ENCODE results near the gene ECM1.

DNA sequence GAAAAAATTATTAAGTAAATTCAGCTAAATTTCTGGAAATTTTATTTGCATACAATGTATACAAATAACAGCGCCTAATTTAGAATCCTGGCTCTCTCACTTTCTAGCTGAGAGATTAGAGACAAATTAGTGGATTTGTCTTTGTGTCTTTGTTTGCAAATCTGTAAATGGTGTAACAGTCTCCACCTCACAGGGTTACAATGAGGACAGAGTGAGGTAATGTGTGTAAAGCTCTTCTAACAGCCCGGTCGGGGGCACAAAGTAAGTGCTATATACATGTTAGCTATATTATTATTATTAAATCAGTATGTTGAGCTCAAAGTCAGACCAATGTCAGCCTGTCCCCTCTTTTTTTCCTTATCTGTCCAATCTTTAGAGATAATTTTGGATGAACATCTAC lies 36.3 kb downstream of the ECM1 start:
- TF ChIP-seq POLR2AphosphoS5 (IDR thresholded peaks at IDR 0.05; ENCODE audit: low read depth, low read length) (no peak), POLR2A (IDR thresholded peaks at IDR 0.05; ENCODE audit: low read depth, low read length) (no peak), POU2F2 (IDR thresholded peaks at IDR 0.05; ENCODE audit: low read depth, low read length) (no peak), TAF1 (IDR thresholded peaks at IDR 0.05; ENCODE audit: low read depth, low read length) (no peak)

Measured in GM12891 (cell line).